HEK293 (cell line): Measurements from ENCODE around the gene CARD11.
A peak's percentile ranks its signal among the peaks of the same experiment; 100 is the strongest.

ENCODE experiments used
- CTCF ChIA-PET: fragments of 350-600 bp; formaldehyde crosslinking; extraction: SDS; loops from one replicate; lab custom pipeline; 2021; ENCODE audit warnings: antibody characterized with exemption; lab: Yijun Ruan, JAX
- POLR2A ChIA-PET: fragments of 300-600 bp; formaldehyde crosslinking; extraction: SDS; loops from one replicate; lab custom pipeline; 2020; ENCODE audit warnings: antibody characterized with exemption, inconsistent platforms; lab: Yijun Ruan, JAX
- H3K27ac ChIP-seq: fragments of 200-500 bp; sonication (Bioruptor generic); 2 replicates; pipeline ENCODE4 v1.5.1; 2014; ENCODE audit warnings: low read depth, low read length, control low read depth, inconsistent platforms; ENCODE audit errors: extremely low read depth
- H3K36me3 ChIP-seq, 2 experiments: fragments of 200-500 bp in 1 of 2; sonication (Bioruptor generic) in 1 of 2; 1 replicate in 1 of 2; 2 replicates in 1 of 2; pipeline ENCODE4 v1.5.1; 2014 to 2017; ENCODE audit warnings: inconsistent platforms in 2 of 2, low read length in 2 of 2; ENCODE audit not compliant: control insufficient read depth in 2 of 2, insufficient read depth in 1 of 2
- H3K4me1 ChIP-seq: fragments of 200-500 bp; sonication (Bioruptor generic); 2 replicates; pipeline ENCODE4 v1.5.1; 2014; ENCODE audit warnings: mild to moderate bottlenecking, low read length, inconsistent platforms; ENCODE audit not compliant: control insufficient read depth, insufficient read depth
- H3K4me3 ChIP-seq: 2 replicates; pipeline ENCODE4 v1.5.1; 2011; ENCODE audit warnings: low read depth, mild to moderate bottlenecking, control low read depth, low read length, moderate library complexity
- H3K9me3 ChIP-seq: fragments of 200-500 bp; sonication (Bioruptor generic); 2 replicates; pipeline ENCODE4 v1.5.1; 2014; ENCODE audit warnings: low read depth, low read length, inconsistent platforms; ENCODE audit not compliant: control insufficient read depth, insufficient read depth
- HIC1 ChIP-seq: fragments of 450-650 bp; formaldehyde crosslinking; IDR thresholded peaks from 2 replicates; pipeline ENCODE4 v1.5.1; 2016; ENCODE audit warnings: missing biosample characterization, missing genetic modification characterization
- KLF17 ChIP-seq: fragments of 450-650 bp; formaldehyde crosslinking; IDR thresholded peaks from 2 replicates; pipeline ENCODE4 v1.5.1; 2016; ENCODE audit warnings: missing biosample characterization, missing genetic modification characterization
- KLF7 ChIP-seq: fragments of 450-650 bp; formaldehyde crosslinking; IDR thresholded peaks from 2 replicates; pipeline ENCODE4 v1.5.1; 2016; ENCODE audit warnings: missing biosample characterization, missing genetic modification characterization, borderline replicate concordance
- SP3 ChIP-seq: fragments of 450-650 bp; formaldehyde crosslinking; IDR thresholded peaks from 2 replicates; pipeline ENCODE4 v1.5.1; 2016; ENCODE audit warnings: missing biosample characterization, missing genetic modification characterization
- WT1 ChIP-seq: fragments of 450-650 bp; formaldehyde crosslinking; IDR thresholded peaks from 2 replicates; pipeline ENCODE4 v1.5.1; 2016; ENCODE audit warnings: missing biosample characterization, missing genetic modification characterization
- ZBTB49 ChIP-seq: fragments of 450-650 bp; formaldehyde crosslinking; IDR thresholded peaks from 2 replicates; pipeline ENCODE4 v1.5.1; 2016; ENCODE audit warnings: missing biosample characterization, missing genetic modification characterization, low read depth
- ZNF10 ChIP-seq: fragments of 450-650 bp; formaldehyde crosslinking; IDR thresholded peaks from 2 replicates; pipeline ENCODE4 v1.5.1; 2017; ENCODE audit warnings: missing biosample characterization, missing genetic modification characterization
- ZNF174 ChIP-seq: fragments of 450-650 bp; formaldehyde crosslinking; IDR thresholded peaks from 2 replicates; pipeline ENCODE4 v1.5.0; 2017; ENCODE audit warnings: missing biosample characterization, mild to moderate bottlenecking, missing genetic modification characterization
- ZNF19 ChIP-seq: fragments of 450-650 bp; formaldehyde crosslinking; IDR thresholded peaks from 2 replicates; pipeline ENCODE4; 2016; ENCODE audit warnings: missing biosample characterization, missing genetic modification characterization, low read depth
- ZNF221 ChIP-seq: fragments of 450-650 bp; formaldehyde crosslinking; IDR thresholded peaks from 2 replicates; pipeline ENCODE4 v1.5.1; 2017; ENCODE audit warnings: missing biosample characterization, missing genetic modification characterization, borderline replicate concordance
- ZNF311 ChIP-seq: fragments of 450-650 bp; formaldehyde crosslinking; IDR thresholded peaks from 2 replicates; pipeline ENCODE4 v1.5.1; 2017; ENCODE audit warnings: missing biosample characterization, missing genetic modification characterization, borderline replicate concordance
- ZNF366 ChIP-seq: fragments of 450-650 bp; formaldehyde crosslinking; conservative IDR thresholded peaks from 2 replicates; pipeline ENCODE4 v1.5.1; 2016; ENCODE audit warnings: missing biosample characterization, missing genetic modification characterization
- ZNF513 ChIP-seq: fragments of 450-650 bp; IDR thresholded peaks from 2 replicates; pipeline ENCODE4 v1.5.1; 2018; ENCODE audit warnings: missing biosample characterization, missing genetic modification characterization
- ZNF518A ChIP-seq: fragments of 450-650 bp; formaldehyde crosslinking; conservative IDR thresholded peaks from 2 replicates; pipeline ENCODE4 v1.5.1; 2016; ENCODE audit warnings: low read depth, missing biosample characterization, missing genetic modification characterization
- ZNF521 ChIP-seq: fragments of 450-650 bp; formaldehyde crosslinking; IDR thresholded peaks from 2 replicates; pipeline ENCODE4 v1.5.1; 2017; ENCODE audit warnings: missing biosample characterization, mild to moderate bottlenecking, missing genetic modification characterization
- ZNF560 ChIP-seq: fragments of 450-650 bp; formaldehyde crosslinking; IDR thresholded peaks from 2 replicates; pipeline ENCODE4 v1.5.1; 2017; ENCODE audit warnings: missing biosample characterization, missing genetic modification characterization, borderline replicate concordance
- ZNF658 ChIP-seq: fragments of 450-650 bp; formaldehyde crosslinking; IDR thresholded peaks from 2 replicates; pipeline ENCODE4; 2016; ENCODE audit warnings: missing biosample characterization, missing genetic modification characterization
- ZNF701 ChIP-seq: fragments of 450-650 bp; formaldehyde crosslinking; IDR thresholded peaks from 2 replicates; pipeline ENCODE4 v1.5.1; 2016; ENCODE audit warnings: missing biosample characterization, missing genetic modification characterization
- ZNF792 ChIP-seq: fragments of 450-650 bp; formaldehyde crosslinking; IDR thresholded peaks from 2 replicates; pipeline ENCODE4 v1.5.1; 2016; ENCODE audit warnings: missing biosample characterization, missing genetic modification characterization
- ZSCAN16 ChIP-seq: fragments of 450-650 bp; formaldehyde crosslinking; IDR thresholded peaks from 2 replicates; pipeline ENCODE4 v1.5.1; 2016; ENCODE audit warnings: missing biosample characterization, missing genetic modification characterization
- ZSCAN5A ChIP-seq: fragments of 450-650 bp; formaldehyde crosslinking; IDR thresholded peaks from 2 replicates; pipeline ENCODE4 v1.5.1; 2016; ENCODE audit warnings: missing biosample characterization, missing genetic modification characterization

Gene CARD11

GRCh38 chr7:2940466-2940865 lies 103.2 kb downstream of the CARD11 start:
- no peak overlapping the region for H3K27ac ChIP-seq
- no peaks in the 10 kb centered on the region for H3K4me1 ChIP-seq
- CTCF ChIA-PET, result no interaction called here
- no peaks in the 10 kb centered on the region for H3K36me3 ChIP-seq
- H3K4me3 ChIP-seq, result no peak overlapping the region
- TF ChIP-seq ZNF513 (tag by site-specific recombination), result peak; percentile 86
- TF ChIP-seq ZNF521, result 0 out of 2 replicates have a peak, but pooled peaks have one; percentile 49
- no peak for TF ChIP-seq ZSCAN5A (tag by site-specific recombination)
- peak; percentile 63; the same call in 1 of the 2 replicates for TF ChIP-seq ZNF366
- no peak for TF ChIP-seq ZNF701 (tag by site-specific recombination)
- TF ChIP-seq ZNF174 (tag by site-specific recombination), result no peak
- TF ChIP-seq, all 188 proteins: peak for 3
- POLR2A ChIA-PET, result no interaction called here
- H3K9me3 ChIP-seq, result no peaks in the 10 kb centered on the region

- CTCF ChIA-PET, result no interaction called here
These were observed 104.3 kb downstream of the CARD11 start for GRCh38 chr7:2939193-2939885.

More at GRCh38 chr7:2939193-2939885, 104.3 kb downstream of the CARD11 start:
- no peaks in the 10 kb centered on the region for H3K4me1 ChIP-seq
- no peaks in the 10 kb centered on the region for H3K36me3 ChIP-seq
- no peaks in the 10 kb centered on the region for H3K9me3 ChIP-seq
- TF ChIP-seq ZNF10 (tag by site-specific recombination) (no peak), SP3 (no peak), ZNF311 (tag by site-specific recombination) (no peak), KLF17 (no peak), WT1 (tag by site-specific recombination) (no peak), KLF7 (tag by site-specific recombination) (no peak), ZNF658 (tag by site-specific recombination) (no peak), ZNF792 (no peak), ZNF560 (tag by site-specific recombination) (no peak), ZBTB49 (tag by site-specific recombination) (no peak), ZNF221 (no peak), ZNF518A (tag by site-specific recombination) (no peak), ZNF19 (tag by site-specific recombination) (no peak), ZSCAN16 (tag by site-specific recombination) (no peak), HIC1 (tag by site-specific recombination) (no peak)
- no peak overlapping the region for H3K4me3 ChIP-seq
- POLR2A ChIA-PET, result no interaction called here
- H3K27ac ChIP-seq, result no peak overlapping the region
